Body of pancreas (tissue), 4 donors: ENCODE results near the gene C19orf33.
A peak's percentile ranks its signal among the peaks of the same experiment; 100 is the strongest.

Source experiments
- POLR2A ChIP-seq, 3 donors: fragments of 450-650 bp; IDR thresholded peaks; one replicate each; pipeline ENCODE4 v1.6.1; 2016; ENCODE audit warnings: antibody characterized with exemption in 3 of 3, mild to moderate bottlenecking in 2 of 3
- TF ChIP-seq, protein P1 (sequence below), 7 experiments: fragments of 450-650 bp in 4 of 7; fragments of 200-600 bp in 3 of 7; sonication (generic) in 3 of 7; IDR thresholded peaks; one replicate each; pipeline ENCODE4 v1.5.1; 2016 to 2019; ENCODE audit warnings: antibody characterized with exemption in 7 of 7

DNA sequence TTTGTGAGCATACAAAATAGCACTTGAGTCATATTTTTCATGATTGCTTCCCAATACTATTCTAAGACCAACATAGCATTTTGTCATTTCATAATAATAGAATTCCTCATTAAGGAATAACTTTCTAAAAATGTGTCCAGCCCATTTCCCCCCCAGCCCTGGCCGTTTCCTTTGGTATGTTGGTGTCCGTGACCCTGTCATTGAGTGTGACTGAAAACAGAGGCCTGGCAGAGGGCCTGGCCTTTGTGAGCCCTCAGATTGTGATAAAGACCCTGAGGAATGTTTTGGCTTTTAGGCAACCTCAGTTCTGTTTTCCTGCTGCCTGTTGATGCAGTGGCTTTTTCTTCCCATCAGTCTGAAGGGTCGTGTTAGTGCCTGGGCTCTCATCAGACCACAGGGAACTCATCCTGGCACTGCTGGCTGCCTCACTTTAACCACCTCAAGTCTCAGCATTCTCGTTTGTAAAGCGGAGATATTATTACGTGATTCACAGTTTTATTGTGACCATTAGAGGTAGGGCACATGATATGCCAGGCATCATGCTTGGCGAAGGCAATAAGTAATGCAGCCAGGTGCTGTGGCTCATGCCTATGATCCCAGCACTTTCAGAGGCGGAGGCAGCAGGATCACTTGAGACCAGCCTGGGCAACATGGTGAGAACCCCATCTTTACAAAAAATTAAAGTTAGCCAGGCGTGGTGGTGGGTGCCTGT, 25.9 kb upstream of the C19orf33 start:
- TF ChIP-seq, protein P1, sequence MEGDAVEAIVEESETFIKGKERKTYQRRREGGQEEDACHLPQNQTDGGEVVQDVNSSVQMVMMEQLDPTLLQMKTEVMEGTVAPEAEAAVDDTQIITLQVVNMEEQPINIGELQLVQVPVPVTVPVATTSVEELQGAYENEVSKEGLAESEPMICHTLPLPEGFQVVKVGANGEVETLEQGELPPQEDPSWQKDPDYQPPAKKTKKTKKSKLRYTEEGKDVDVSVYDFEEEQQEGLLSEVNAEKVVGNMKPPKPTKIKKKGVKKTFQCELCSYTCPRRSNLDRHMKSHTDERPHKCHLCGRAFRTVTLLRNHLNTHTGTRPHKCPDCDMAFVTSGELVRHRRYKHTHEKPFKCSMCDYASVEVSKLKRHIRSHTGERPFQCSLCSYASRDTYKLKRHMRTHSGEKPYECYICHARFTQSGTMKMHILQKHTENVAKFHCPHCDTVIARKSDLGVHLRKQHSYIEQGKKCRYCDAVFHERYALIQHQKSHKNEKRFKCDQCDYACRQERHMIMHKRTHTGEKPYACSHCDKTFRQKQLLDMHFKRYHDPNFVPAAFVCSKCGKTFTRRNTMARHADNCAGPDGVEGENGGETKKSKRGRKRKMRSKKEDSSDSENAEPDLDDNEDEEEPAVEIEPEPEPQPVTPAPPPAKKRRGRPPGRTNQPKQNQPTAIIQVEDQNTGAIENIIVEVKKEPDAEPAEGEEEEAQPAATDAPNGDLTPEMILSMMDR (IDR thresholded peaks at IDR 0.05), result no peak
- TF ChIP-seq POLR2A (IDR thresholded peaks at IDR 0.05), result peak in 1 of 3 donors; percentile 7
